HUES6 (cell line): ENCODE data around the gene MRPL4.
A peak's percentile ranks its signal among the peaks of the same experiment; 100 is the strongest.

Experiments
- H3K27ac ChIP-seq: 2 replicates; pipeline ENCODE4 v1.7.0; 2013; ENCODE audit warnings: low read depth, mild to moderate bottlenecking, low read length, inconsistent platforms
- H3K27me3 ChIP-seq: 2 replicates; pipeline ENCODE4 v1.6.1; 2013; ENCODE audit warnings: low read length; ENCODE audit not compliant: control insufficient read depth, insufficient read depth
- H3K36me3 ChIP-seq: 2 replicates; pipeline ENCODE4 v1.6.1; 2013; ENCODE audit warnings: low read length; ENCODE audit not compliant: control insufficient read depth, insufficient read depth
- H3K4me1 ChIP-seq: 2 replicates; pipeline ENCODE4 v1.6.1; 2013; ENCODE audit warnings: low read length; ENCODE audit not compliant: control insufficient read depth, insufficient read depth
- H3K4me3 ChIP-seq: 2 replicates; pipeline ENCODE4 v1.5.1; 2013; ENCODE audit warnings: low read depth, low read length
- H3K9ac ChIP-seq: one replicate; pipeline ENCODE4 v1.6.1; 2013; ENCODE audit warnings: mild to moderate bottlenecking, low read length
- H3K9me3 ChIP-seq: 2 replicates; pipeline ENCODE4 v1.6.1; 2013; ENCODE audit warnings: low read depth, low read length; ENCODE audit not compliant: control insufficient read depth, insufficient read depth

Gene MRPL4

GRCh38 chr19:10251792-10252694 is at the start of gene MRPL4:
Gene MRPL4 (plus strand): TSS chr19:10252214. CDS start chr19:10252254, 40 bp downstream.
- peak within 1 kb of the TSS; percentile 1; the same call in 1 of the 2 replicates for H3K27ac ChIP-seq
- H3K4me1 ChIP-seq, result peaks cover 4% of the 10 kb centered on the region
- no peaks in the 10 kb centered on the region for H3K27me3 ChIP-seq
- peaks cover 28% of the 10 kb centered on the region for H3K36me3 ChIP-seq
- no peaks in the 10 kb centered on the region for H3K9me3 ChIP-seq
- H3K9ac ChIP-seq, result peak within 1 kb of the TSS; percentile 75
- peak within 1 kb of the TSS; percentile 68 for H3K4me3 ChIP-seq

- Histone ChIP-seq H3K27me3 (no peaks in the 10 kb centered on the region), H3K4me1 (peaks cover 7% of the 10 kb centered on the region; the same call in 1 of the 2 replicates), H3K9ac (no peak overlapping the region), H3K9me3 (peaks cover 8% of the 10 kb centered on the region; the same call in 1 of the 2 replicates), H3K27ac (no peak overlapping the region), H3K4me3 (no peak overlapping the region), H3K36me3 (no peaks in the 10 kb centered on the region)
Observed at GRCh38 chr19:10203686-10204085, 48.3 kb upstream of the MRPL4 start.

- peaks cover 7% of the 10 kb centered on the region; the same call in 1 of the 2 replicates for H3K4me1 ChIP-seq
Observed at GRCh38 chr19:10205636-10206035, 46.4 kb upstream of the MRPL4 start.

GRCh38 chr19:10206226-10206885 is 45.7 kb upstream of the MRPL4 start:
- peaks cover 7% of the 10 kb centered on the region; the same call in 1 of the 2 replicates for H3K4me1 ChIP-seq
- no peak overlapping the region for H3K4me3 ChIP-seq
- no peak overlapping the region for H3K27ac ChIP-seq
- H3K27me3 ChIP-seq, result no peaks in the 10 kb centered on the region
- peaks cover 8% of the 10 kb centered on the region; the same call in 1 of the 2 replicates for H3K9me3 ChIP-seq
- no peak overlapping the region for H3K9ac ChIP-seq
- H3K36me3 ChIP-seq, result no peaks in the 10 kb centered on the region

More at GRCh38 chr19:10205636-10206035, 46.4 kb upstream of the MRPL4 start:
- Histone ChIP-seq H3K9ac (no peak overlapping the region), H3K9me3 (peaks cover 8% of the 10 kb centered on the region; the same call in 1 of the 2 replicates), H3K27ac (no peak overlapping the region; the same call in 1 of the 2 replicates), H3K36me3 (no peaks in the 10 kb centered on the region), H3K27me3 (no peaks in the 10 kb centered on the region), H3K4me3 (no peak overlapping the region)

GRCh38 chr19:10207026-10207425 is 45.0 kb upstream of the MRPL4 start:
- peaks cover 8% of the 10 kb centered on the region; the same call in 1 of the 2 replicates for H3K9me3 ChIP-seq
- H3K9ac ChIP-seq, result no peak overlapping the region
- peaks cover 7% of the 10 kb centered on the region; the same call in 1 of the 2 replicates for H3K4me1 ChIP-seq
- no peak overlapping the region for H3K4me3 ChIP-seq
- no peaks in the 10 kb centered on the region for H3K27me3 ChIP-seq
- no peaks in the 10 kb centered on the region for H3K36me3 ChIP-seq
- H3K27ac ChIP-seq, result no peak overlapping the region

GRCh38 chr19:10209315-10209714 is 42.7 kb upstream of the MRPL4 start:
- Histone ChIP-seq H3K4me3 (no peak overlapping the region), H3K9ac (no peak overlapping the region), H3K9me3 (peaks cover 8% of the 10 kb centered on the region; the same call in 1 of the 2 replicates), H3K36me3 (no peaks in the 10 kb centered on the region), H3K4me1 (peaks cover 6% of the 10 kb centered on the region; the same call in 1 of the 2 replicates), H3K27me3 (no peaks in the 10 kb centered on the region), H3K27ac (no peak overlapping the region)

GRCh38 chr19:10211061-10211460 is 41.0 kb upstream of the MRPL4 start:
- Histone ChIP-seq H3K27ac (no peak overlapping the region), H3K4me1 (no peaks in the 10 kb centered on the region), H3K9me3 (peaks cover 8% of the 10 kb centered on the region; the same call in 1 of the 2 replicates), H3K27me3 (no peaks in the 10 kb centered on the region), H3K9ac (no peak overlapping the region), H3K4me3 (no peak overlapping the region), H3K36me3 (no peaks in the 10 kb centered on the region)

GRCh38 chr19:10211691-10212090 is 40.3 kb upstream of the MRPL4 start:
- Histone ChIP-seq H3K36me3 (no peaks in the 10 kb centered on the region), H3K9me3 (peaks cover 8% of the 10 kb centered on the region; the same call in 1 of the 2 replicates), H3K4me3 (no peak overlapping the region), H3K9ac (no peak overlapping the region), H3K27ac (no peak overlapping the region), H3K27me3 (no peaks in the 10 kb centered on the region), H3K4me1 (no peaks in the 10 kb centered on the region)

GRCh38 chr19:10214784-10215183 is 37.2 kb upstream of the MRPL4 start:
- no peaks in the 10 kb centered on the region for H3K27me3 ChIP-seq
- no peak overlapping the region for H3K27ac ChIP-seq
- no peaks in the 10 kb centered on the region for H3K36me3 ChIP-seq
- H3K4me1 ChIP-seq, result peaks cover under 1% of the 10 kb centered on the region; the same call in 1 of the 2 replicates
- no peak overlapping the region for H3K4me3 ChIP-seq
- no peaks in the 10 kb centered on the region for H3K9me3 ChIP-seq
- H3K9ac ChIP-seq, result no peak overlapping the region

GRCh38 chr19:10217085-10217484 is 34.9 kb upstream of the MRPL4 start:
- Histone ChIP-seq H3K9ac (no peak overlapping the region), H3K27me3 (no peaks in the 10 kb centered on the region), H3K36me3 (no peaks in the 10 kb centered on the region), H3K9me3 (no peaks in the 10 kb centered on the region), H3K4me3 (no peak overlapping the region), H3K4me1 (peaks cover 8% of the 10 kb centered on the region; the same call in 1 of the 2 replicates), H3K27ac (no peak overlapping the region)
